SK-N-SH treated with all-trans-retinoic acid at 6 μM for 48 hours (cell line): ENCODE results near the gene FBLN5.
"Not testable (repeated sequence)": the region's sequence is repeated elsewhere in the genome, so short reads cannot be mapped to it uniquely, and the experiment has no call there.

Experiments used
- ATAC-seq: fragments of 200-7000 bp; cut with Tn5 transposase; 3 replicates; pipeline ENCODE4 v1.9.1; 2020; ENCODE audit warnings: mild to moderate bottlenecking, moderate library complexity
- ARNTL ChIP-seq: fragments of 450-650 bp; formaldehyde crosslinking; IDR thresholded peaks from 2 replicates; pipeline ENCODE4 v1.5.0; 2020; ENCODE audit warnings: low read depth, mild to moderate bottlenecking, moderate library complexity, borderline replicate concordance
- CREB5 ChIP-seq: fragments of 250-450 bp; sonication (Bioruptor Pico); IDR thresholded peaks from 2 replicates; pipeline ENCODE4 v1.5.1; 2020; ENCODE audit warnings: low read depth, mild to moderate bottlenecking, moderate library complexity
- CSDC2 ChIP-seq: fragments of 250-450 bp; sonication (Bioruptor Pico); IDR thresholded peaks from 2 replicates; pipeline ENCODE4 v1.5.0; 2020; ENCODE audit warnings: mild to moderate bottlenecking, moderate library complexity
- CSRNP3 ChIP-seq: fragments of 250-450 bp; sonication (Bioruptor Pico); IDR thresholded peaks from 2 replicates; pipeline ENCODE4 v1.5.1; 2021; ENCODE audit warnings: mild to moderate bottlenecking, moderate library complexity
- ESRRG ChIP-seq: fragments of 250-450 bp; sonication (Bioruptor Pico); IDR thresholded peaks from 2 replicates; pipeline ENCODE4 v1.6.1; 2021; ENCODE audit warnings: mild to moderate bottlenecking
- ISL1 ChIP-seq: fragments of 250-450 bp; sonication (Bioruptor Pico); IDR thresholded peaks from 2 replicates; pipeline ENCODE4 v2.1.2; 2022; ENCODE audit warnings: mild to moderate bottlenecking, moderate library complexity
- OSR1 ChIP-seq: fragments of 250-450 bp; sonication (Bioruptor Pico); IDR thresholded peaks from 2 replicates; pipeline ENCODE4 v1.8.0; 2022; ENCODE audit warnings: moderate library complexity, mild to moderate bottlenecking, inconsistent platforms
- RARB ChIP-seq: fragments of 250-450 bp; sonication (Bioruptor Pico); IDR thresholded peaks from 2 replicates; pipeline ENCODE4 v1.8.0; 2021; ENCODE audit warnings: mild to moderate bottlenecking, moderate library complexity
- SNAI2 ChIP-seq: fragments of 250-450 bp; sonication (Bioruptor Pico); IDR thresholded peaks from 2 replicates; pipeline ENCODE4 v1.5.0; 2020; ENCODE audit warnings: mild to moderate bottlenecking, moderate library complexity
- TCF4 ChIP-seq: fragments of 250-450 bp; sonication (Bioruptor Pico); IDR thresholded peaks from 2 replicates; pipeline ENCODE4 v1.8.0; 2021; ENCODE audit warnings: mild to moderate bottlenecking, moderate library complexity, borderline replicate concordance
- TOX ChIP-seq: fragments of 250-450 bp; sonication (Bioruptor Pico); IDR thresholded peaks from 2 replicates; pipeline ENCODE4 v1.8.0; 2021; ENCODE audit warnings: mild to moderate bottlenecking, moderate library complexity, borderline replicate concordance
- TSHZ2 ChIP-seq: fragments of 250-450 bp; sonication (Bioruptor Pico); IDR thresholded peaks from 2 replicates; pipeline ENCODE4 v1.5.0; 2020; ENCODE audit warnings: mild to moderate bottlenecking, moderate library complexity
- ZFP3 ChIP-seq: fragments of 250-450 bp; sonication (Bioruptor Pico); IDR thresholded peaks from 2 replicates; pipeline ENCODE4 v1.5.0; 2020; ENCODE audit warnings: mild to moderate bottlenecking, moderate library complexity
- ZNF565 ChIP-seq: fragments of 450-650 bp; formaldehyde crosslinking; conservative IDR thresholded peaks from 2 replicates; pipeline ENCODE4 v1.5.0; 2020; ENCODE audit warnings: low read depth, mild to moderate bottlenecking, moderate library complexity
- ZNF70 ChIP-seq: fragments of 450-650 bp; formaldehyde crosslinking; IDR thresholded peaks from 2 replicates; pipeline ENCODE4 v1.5.0; 2020; ENCODE audit warnings: mild to moderate bottlenecking, moderate library complexity
- ZNF8 ChIP-seq: fragments of 450-650 bp; formaldehyde crosslinking; IDR thresholded peaks from 2 replicates; pipeline ENCODE4 v1.5.0; 2020; ENCODE audit warnings: mild to moderate bottlenecking, moderate library complexity
- TF ChIP-seq, protein P1 (sequence below): fragments of 250-450 bp; sonication (Bioruptor Pico); IDR thresholded peaks from 2 replicates; pipeline ENCODE4 v1.8.0; 2021; ENCODE audit warnings: low read depth, mild to moderate bottlenecking, moderate library complexity, borderline replicate concordance
- TF ChIP-seq, protein P2 (sequence below): fragments of 250-450 bp; sonication (Bioruptor Pico); IDR thresholded peaks from 2 replicates; pipeline ENCODE4 v1.8.0; 2020; ENCODE audit warnings: mild to moderate bottlenecking, moderate library complexity, borderline replicate concordance

FBLN5 gene

DNA sequence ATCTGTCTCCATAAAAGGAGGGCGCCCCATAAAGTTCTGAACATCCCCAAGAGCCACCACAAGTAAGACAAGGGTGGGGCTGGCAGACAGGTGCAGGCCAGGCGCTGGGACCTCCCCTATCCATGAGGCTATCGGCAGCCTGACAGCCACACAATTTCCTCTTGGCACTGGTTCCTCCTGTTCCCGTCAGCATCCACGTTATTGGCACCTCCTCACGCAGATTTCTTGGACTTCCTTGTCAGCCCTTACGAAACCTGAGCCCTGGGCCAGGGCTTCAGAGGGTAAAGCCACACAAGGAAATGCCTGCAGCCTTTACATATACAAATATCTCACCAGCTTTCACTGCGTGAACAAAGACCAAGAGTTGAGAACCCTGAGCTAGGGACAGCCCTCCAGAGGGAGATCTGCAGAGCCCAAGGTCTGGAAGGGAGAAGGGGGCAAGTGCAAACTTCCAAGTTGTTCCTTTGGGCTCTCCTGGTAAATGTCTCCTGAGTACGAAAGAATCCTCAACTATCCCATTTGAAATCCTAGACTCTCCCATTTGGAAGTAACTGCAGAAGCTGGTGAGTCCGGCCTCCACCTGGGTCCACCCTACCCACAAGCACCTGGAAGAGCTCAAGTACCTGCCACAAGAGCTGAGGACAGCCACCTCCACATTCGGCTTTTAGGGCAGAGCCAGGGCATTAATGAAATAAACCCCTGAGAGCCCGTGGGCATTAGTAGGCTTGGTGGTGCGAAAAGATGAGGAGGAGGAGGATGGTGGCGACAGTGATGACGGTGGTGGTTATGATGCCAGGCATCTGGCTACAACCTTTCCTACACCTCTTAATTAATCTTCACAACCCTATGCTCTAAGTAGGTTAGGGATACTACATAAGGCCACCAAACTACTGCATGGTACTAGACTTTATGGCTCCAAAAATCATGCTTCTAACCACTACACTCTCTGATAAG is 74.7 kb downstream of the FBLN5 start:
- no peak for ATAC-seq
- no peak for TF ChIP-seq ISL1 (CRISPR knock-in tag)
- TF ChIP-seq TOX (CRISPR knock-in tag) = no peak
- TF ChIP-seq ZNF565 (CRISPR knock-in tag) = no peak
- no peak for TF ChIP-seq ZFP3
- no peak for TF ChIP-seq ZNF70 (CRISPR knock-in tag)
- TF ChIP-seq CREB5 = no peak

GRCh38 chr14:91872011-91872501 is 75.4 kb downstream of the FBLN5 start:
- ATAC-seq = no peak
- no peak for TF ChIP-seq CREB5
- no peak for TF ChIP-seq TSHZ2 (CRISPR knock-in tag)
- no peak for TF ChIP-seq OSR1 (CRISPR knock-in tag)
- TF ChIP-seq ZNF8 (CRISPR knock-in tag) = no peak
- no peak for TF ChIP-seq ARNTL (CRISPR knock-in tag)
- TF ChIP-seq TOX (CRISPR knock-in tag) = no peak
- TF ChIP-seq RARB (CRISPR knock-in tag) = no peak
- TF ChIP-seq, protein P1, sequence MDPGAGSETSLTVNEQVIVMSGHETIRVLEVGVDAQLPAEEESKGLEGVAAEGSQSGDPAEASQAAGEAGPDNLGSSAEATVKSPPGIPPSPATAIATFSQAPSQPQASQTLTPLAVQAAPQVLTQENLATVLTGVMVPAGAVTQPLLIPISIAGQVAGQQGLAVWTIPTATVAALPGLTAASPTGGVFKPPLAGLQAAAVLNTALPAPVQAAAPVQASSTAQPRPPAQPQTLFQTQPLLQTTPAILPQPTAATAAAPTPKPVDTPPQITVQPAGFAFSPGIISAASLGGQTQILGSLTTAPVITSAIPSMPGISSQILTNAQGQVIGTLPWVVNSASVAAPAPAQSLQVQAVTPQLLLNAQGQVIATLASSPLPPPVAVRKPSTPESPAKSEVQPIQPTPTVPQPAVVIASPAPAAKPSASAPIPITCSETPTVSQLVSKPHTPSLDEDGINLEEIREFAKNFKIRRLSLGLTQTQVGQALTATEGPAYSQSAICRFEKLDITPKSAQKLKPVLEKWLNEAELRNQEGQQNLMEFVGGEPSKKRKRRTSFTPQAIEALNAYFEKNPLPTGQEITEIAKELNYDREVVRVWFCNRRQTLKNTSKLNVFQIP (CRISPR knock-in tag) = no peak
- no peak for TF ChIP-seq ZNF565 (CRISPR knock-in tag)
- no peak for TF ChIP-seq CSRNP3 (CRISPR knock-in tag)
- no peak for TF ChIP-seq ESRRG (CRISPR knock-in tag)
- no peak for TF ChIP-seq CSDC2
- TF ChIP-seq ZFP3 = no peak
- TF ChIP-seq ZNF70 (CRISPR knock-in tag) = no peak
- no peak for TF ChIP-seq TCF4

GRCh38 chr14:91871401-91871800 is 76.1 kb downstream of the FBLN5 start:
- not testable (repeated sequence) for ATAC-seq

GRCh38 chr14:91870890-91871289 is 76.6 kb downstream of the FBLN5 start:
- TF ChIP-seq ISL1 (CRISPR knock-in tag) (no peak), ZNF70 (CRISPR knock-in tag) (no peak), ESRRG (CRISPR knock-in tag) (no peak), SNAI2 (CRISPR knock-in tag) (no peak)
- TF ChIP-seq, protein P2, sequence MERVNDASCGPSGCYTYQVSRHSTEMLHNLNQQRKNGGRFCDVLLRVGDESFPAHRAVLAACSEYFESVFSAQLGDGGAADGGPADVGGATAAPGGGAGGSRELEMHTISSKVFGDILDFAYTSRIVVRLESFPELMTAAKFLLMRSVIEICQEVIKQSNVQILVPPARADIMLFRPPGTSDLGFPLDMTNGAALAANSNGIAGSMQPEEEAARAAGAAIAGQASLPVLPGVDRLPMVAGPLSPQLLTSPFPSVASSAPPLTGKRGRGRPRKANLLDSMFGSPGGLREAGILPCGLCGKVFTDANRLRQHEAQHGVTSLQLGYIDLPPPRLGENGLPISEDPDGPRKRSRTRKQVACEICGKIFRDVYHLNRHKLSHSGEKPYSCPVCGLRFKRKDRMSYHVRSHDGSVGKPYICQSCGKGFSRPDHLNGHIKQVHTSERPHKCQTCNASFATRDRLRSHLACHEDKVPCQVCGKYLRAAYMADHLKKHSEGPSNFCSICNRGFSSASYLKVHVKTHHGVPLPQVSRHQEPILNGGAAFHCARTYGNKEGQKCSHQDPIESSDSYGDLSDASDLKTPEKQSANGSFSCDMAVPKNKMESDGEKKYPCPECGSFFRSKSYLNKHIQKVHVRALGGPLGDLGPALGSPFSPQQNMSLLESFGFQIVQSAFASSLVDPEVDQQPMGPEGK (CRISPR knock-in tag) = no peak
- ATAC-seq = no peak
